ENCODE results near the gene COL15A1. TPM values are rescaled to one million over a fixed set of nuclear protein-coding genes. Genes with fewer than 3 reads are reported as not detected.

COL15A1 gene
- total RNA-seq, 1 donor from 2014 or later: 11.8 TPM

DNA sequence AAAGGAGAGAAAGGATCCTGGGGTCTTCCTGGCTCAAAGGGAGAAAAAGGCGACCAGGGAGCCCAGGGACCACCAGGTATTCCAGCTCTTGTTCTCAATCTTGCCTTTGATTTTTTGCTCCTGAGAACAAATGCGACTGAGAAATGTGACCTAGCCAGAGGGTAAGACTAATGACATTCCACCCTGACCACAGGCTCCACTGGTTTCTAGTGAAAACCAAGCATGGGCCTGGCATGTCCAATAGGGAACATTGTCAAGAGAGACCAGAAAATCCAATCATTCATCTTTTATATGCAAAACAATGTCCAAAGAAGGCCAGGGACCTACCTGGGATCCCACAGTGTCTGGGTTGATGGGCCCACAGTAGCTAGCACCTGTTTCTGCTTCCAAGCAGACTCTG lies 110.9 kb downstream of the COL15A1 start:
- no peak for DNase-seq (ENCODE audit: low read depth)
- Histone ChIP-seq H3K36me3 (ENCODE audit: control insufficient read depth, insufficient read depth, low read length) (no peaks in the 10 kb centered on the region), H3K27me3 (ENCODE audit: control insufficient read depth, insufficient read depth, low read length) (no peaks in the 10 kb centered on the region), H3K4me3 (ENCODE audit: low read depth, low read length) (no peak overlapping the region)
- TF ChIP-seq CTCF (IDR thresholded peaks at IDR 0.05; ENCODE audit: insufficient read depth, low read length, poor library complexity, severe bottlenecking): no peak

DNA sequence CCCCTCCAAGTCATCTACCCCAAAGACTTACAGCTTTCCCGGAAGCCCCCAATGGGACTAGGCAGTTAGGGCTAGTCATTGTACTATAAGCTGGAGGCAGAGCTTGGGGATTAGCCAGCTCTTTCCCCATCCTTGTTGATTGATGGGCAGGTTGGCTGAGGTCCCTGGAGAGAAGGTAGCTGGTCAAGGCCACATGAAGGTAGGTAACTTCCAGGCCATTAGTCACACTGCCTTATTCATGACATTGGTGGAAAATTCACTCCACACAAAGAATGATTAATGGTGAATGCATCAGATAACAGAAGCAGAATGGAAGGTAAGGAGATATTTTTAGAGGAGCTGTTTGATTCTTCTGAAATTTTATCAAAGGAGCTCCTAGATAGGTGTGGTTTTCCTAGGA lies 111.7 kb downstream of the COL15A1 start:
- DNase-seq (ENCODE audit: low read depth): no peak
- no peaks in the 10 kb centered on the region for H3K36me3 ChIP-seq (ENCODE audit: control insufficient read depth, insufficient read depth, low read length)
- no peak for TF ChIP-seq CTCF (IDR thresholded peaks at IDR 0.05; ENCODE audit: insufficient read depth, low read length, poor library complexity, severe bottlenecking)
- no peak overlapping the region for H3K4me3 ChIP-seq (ENCODE audit: low read depth, low read length)
- no peaks in the 10 kb centered on the region for H3K27me3 ChIP-seq (ENCODE audit: control insufficient read depth, insufficient read depth, low read length)

DNA sequence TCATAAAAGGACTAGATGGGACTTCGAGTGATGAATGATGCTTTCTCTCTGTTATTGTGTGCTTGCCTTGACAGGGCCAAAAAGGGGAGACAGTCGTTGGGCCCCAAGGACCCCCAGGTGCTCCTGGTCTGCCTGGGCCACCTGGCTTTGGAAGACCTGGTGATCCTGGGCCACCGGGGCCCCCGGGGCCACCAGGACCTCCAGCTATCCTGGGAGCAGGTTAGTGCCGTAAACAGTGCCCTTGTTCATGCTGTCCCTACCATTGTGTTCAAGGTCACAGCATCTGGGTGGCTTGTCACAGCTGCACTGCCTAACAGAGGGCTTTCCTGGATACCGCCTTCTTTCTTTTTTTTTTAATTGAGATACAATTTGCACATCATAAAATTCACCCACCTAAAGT lies 112.5 kb downstream of the COL15A1 start:
- Histone ChIP-seq H3K4me3 (ENCODE audit: low read depth, low read length) (no peak overlapping the region), H3K27me3 (ENCODE audit: control insufficient read depth, insufficient read depth, low read length) (no peaks in the 10 kb centered on the region), H3K36me3 (ENCODE audit: control insufficient read depth, insufficient read depth, low read length) (no peaks in the 10 kb centered on the region)
- no peak for DNase-seq (ENCODE audit: low read depth)
- TF ChIP-seq CTCF (IDR thresholded peaks at IDR 0.05; ENCODE audit: insufficient read depth, low read length, poor library complexity, severe bottlenecking): no peak

DNA sequence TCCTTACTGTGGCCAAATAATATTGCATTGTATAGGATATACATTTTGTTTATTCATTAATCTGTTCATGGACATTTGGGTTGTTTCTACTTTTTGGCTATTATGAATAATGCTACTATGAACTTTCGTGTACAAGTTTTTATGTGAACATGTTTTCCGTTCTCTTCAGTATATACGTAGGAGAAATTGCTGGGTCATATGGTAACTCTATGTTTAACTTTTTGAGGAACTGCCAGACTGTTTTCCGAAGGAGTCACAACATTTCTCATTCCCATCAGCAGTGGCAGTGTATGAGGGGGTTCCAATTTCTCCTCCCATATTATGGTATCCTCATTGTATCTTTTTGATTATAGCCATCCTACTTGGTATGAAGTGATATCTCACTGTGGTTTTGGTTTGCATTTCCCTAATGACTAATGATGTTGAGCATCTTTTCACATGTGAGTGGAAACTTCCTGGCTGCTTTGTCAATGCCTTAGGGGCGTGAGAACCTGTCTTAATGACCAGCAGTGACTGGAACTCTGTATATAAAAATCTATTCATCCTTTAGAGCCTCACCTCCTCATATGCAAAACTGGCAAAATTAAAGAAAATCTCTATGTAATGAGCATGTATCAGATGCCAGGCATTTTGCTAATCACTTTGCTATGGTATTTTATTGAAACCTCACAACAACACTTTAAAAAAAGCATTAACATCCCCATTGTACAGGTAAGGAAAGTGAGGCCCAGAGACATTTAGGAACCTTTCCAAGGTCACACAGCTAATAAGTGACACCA lies 113.4 kb downstream of the COL15A1 start:
- Histone ChIP-seq H3K27me3 (ENCODE audit: control insufficient read depth, insufficient read depth, low read length) (no peaks in the 10 kb centered on the region), H3K36me3 (ENCODE audit: control insufficient read depth, insufficient read depth, low read length) (no peaks in the 10 kb centered on the region), H3K4me3 (ENCODE audit: low read depth, low read length) (no peak overlapping the region)
- DNase-seq (ENCODE audit: low read depth): peak; percentile 43
- no peak for TF ChIP-seq CTCF (IDR thresholded peaks at IDR 0.05; ENCODE audit: insufficient read depth, low read length, poor library complexity, severe bottlenecking)

DNA sequence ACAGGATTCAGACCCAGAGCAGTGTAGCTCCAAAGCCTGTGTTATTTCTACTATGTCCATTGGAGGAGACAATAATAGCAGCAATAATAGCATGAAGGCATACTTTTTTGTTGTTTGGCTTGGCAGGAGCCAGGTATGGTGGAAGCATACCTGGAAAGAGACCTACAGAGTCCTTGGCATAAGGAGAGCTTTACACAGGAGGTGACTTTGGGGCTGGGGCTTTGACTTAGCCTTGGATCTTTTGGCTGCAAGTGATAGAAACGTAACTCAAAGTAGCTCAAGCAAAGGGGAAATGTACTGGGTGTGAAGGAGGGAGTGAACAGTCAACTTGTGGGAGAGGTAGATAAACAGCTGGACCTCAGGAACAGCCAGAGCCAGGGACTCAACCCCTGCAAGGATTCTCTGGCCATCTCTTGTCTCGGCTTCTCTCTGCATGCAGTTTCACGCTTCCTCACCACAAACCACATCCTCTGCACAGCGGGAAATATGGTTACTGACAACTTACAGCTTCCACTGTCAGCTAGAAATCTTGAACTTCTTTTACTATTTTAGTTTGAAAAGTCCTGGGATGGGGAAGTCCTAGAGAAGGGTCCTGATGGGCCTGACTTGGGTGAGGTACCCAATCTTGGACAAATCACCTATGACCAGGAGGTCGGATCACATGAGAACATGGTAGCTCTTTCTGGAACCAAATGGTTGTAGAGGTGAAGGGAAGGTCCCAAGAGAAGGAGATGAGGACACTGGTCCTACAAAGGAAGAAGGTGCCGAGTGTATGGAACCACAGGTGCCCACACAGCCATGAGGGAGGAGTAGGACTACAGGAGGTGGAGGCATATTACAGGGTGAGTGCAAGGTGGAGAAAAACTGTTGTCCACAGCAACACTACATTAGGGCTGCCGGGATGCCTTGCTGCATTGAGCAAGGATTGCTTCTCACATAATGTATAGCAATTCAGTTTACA lies 114.2 kb downstream of the COL15A1 start:
- H3K27me3 ChIP-seq (ENCODE audit: control insufficient read depth, insufficient read depth, low read length): no peaks in the 10 kb centered on the region
- no peaks in the 10 kb centered on the region for H3K36me3 ChIP-seq (ENCODE audit: control insufficient read depth, insufficient read depth, low read length)
- no peak for TF ChIP-seq CTCF (IDR thresholded peaks at IDR 0.05; ENCODE audit: insufficient read depth, low read length, poor library complexity, severe bottlenecking)
- no peak for DNase-seq (ENCODE audit: low read depth)
- no peak overlapping the region for H3K4me3 ChIP-seq (ENCODE audit: low read depth, low read length)
